Left forelimb (tissue), 1 donor: ENCODE data around the gene CRIM1.

Experiments used
- DNase-seq: peaks from one replicate; pipeline ENCODE4 v3.0.0-alpha.2; 2018; ENCODE audit warnings: low spot score

The CRIM1 gene

DNA sequence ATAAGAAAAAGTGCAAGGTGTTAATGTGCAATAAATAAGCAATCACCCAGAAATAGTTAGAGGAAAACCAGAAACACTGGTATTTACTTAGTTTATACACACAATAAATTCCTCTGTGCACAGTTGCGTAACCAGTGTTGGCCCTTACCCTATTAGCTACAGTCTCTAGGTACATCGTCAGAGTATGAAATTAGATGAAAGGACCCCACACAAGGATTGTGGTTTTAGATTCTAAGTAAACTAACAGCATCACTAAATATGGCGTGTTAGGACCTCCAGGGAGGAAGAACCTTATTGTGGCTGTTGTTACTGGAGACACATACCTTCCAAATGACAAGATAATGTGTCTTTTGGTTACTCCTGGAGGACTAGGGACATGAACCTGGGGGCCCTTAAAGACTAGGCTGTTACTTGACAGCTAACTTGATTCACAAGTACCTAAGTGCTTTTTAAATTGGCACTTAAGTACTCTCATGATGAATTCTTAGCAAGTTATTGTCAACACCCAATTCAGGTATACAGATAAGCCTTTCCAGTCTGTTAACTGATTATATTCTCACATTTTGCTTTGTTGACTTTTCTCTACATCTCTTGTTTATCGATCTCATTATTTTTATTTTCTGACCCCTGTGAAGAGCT is 127.1 kb downstream of the CRIM1 start:
- no peak for DNase-seq

GRCh38 chr2:36483290-36483689 is 127.7 kb downstream of the CRIM1 start:
- DNase-seq, result no peak

DNA sequence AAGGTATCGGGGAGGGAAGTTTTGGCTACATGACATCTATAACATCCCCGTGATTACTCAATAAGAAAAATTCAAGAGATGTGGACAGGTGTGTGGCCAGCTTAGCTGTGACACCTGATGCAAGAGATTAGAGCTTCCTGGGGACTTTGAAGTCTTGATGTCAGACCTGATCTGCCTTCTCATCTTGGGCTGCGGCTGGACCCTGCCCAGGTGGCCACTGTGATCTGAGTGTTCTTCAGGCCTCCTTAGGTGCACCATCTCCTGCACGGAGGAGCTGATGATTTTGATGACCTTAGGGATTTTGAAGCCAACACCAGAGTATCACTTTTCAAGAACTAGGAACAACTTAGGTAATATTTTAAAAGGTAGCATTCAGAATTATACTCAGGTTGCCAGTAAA is 128.9 kb downstream of the CRIM1 start:
- no peak for DNase-seq

DNA sequence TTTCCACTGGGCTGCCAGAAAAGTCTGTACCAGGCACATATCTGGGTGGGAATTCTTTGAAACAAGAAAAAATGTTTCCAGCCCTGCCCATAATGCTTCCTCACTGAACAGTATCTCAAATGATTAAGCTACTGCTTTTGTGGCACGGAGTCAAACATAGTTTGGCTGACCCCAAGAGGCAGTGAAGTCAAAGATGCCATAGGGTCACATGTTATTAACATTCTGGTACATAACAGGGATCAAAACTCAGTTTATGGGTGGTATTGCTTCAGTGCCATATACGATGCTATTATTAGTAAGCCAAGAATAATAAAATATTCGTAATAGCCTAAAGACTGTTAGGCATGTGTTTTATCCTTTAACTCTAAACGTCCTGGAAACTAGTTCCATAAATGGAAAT is 129.9 kb downstream of the CRIM1 start:
- no peak for DNase-seq

DNA sequence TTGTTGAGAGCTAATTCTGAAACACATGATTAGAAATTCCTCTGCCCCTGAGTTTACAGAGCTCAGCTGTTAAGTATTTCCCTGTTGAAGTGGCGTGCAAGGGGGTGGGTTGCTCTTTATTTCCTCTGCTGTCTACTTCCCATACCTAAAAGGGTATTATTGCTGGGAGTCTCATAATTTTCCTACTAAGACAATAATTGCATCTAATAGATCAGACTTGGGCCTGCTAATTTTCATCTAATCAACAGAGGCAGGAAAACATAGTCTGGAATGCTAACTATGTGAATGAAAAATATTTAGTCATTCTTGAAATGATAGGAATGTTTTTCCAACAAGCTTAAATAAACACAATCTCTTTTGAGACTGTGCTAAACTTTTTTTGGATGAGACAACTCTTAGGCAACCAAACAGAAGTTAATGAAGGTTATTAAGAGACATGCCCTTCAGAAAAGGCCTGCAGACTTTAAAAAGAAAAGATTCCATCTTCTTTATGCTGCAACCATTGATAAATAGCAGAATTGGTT is 131.0 kb downstream of the CRIM1 start:
- no peak for DNase-seq

- DNase-seq, result no peak
These were observed 132.4 kb downstream of the CRIM1 start for GRCh38 chr2:36487947-36488346.

- DNase-seq, result no peak
These were observed 133.7 kb downstream of the CRIM1 start for GRCh38 chr2:36489281-36489680.

DNA sequence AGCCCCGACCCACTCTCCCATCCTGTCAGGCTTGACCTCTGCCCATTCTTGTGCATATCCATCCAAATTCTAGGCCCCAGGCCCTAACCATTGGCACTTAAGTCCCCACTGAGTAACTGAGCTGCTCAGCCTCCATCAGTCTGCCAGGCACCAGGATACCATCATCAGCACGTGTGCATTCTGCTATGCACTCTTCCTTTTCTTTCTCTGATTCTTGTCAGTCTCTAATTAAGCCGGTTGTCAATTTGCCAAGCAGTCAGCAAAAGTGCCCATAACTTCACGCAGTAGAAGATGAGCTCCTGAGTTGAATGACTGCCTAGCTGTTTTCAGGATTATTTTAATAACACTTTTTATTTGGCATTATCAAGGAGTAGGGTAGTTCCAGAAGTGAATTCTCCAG is 135.2 kb downstream of the CRIM1 start:
- DNase-seq, result no peak

DNA sequence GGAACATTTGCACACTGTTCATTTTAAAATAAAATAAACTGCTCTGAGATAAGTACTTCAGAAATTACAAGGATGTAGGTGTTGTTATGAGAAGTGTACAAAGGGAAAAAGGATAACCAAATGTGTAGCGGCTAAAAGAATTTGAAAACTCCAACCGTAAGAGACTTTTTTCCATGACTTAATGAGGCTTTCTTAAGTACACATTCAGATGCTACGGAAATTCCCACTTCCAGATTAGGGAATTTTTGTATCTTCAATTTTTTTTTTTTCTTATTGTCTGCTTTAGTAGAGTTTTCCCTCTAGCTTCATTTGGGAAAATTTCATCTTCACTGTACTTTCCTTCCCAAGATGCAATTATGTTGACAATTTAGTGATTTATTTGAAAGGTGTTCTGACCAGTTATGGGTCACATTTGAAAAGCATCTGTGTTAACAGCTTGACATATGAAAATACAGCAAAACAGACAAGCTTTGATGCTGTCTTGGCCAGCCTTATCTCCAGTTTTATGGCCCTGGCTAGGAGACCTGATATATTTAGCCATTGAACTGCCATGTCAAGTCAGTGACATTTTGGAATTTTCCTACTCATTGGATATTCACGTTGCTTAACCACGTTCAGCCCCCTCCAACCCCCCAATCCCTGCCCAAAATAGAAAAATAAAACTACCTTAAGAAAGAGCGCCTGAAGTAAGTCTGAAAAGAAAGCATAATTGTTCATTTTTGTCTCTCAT is 136.8 kb downstream of the CRIM1 start:
- DNase-seq, result no peak

- no peak for DNase-seq
These were observed 137.7 kb downstream of the CRIM1 start for GRCh38 chr2:36493306-36493705.

DNA sequence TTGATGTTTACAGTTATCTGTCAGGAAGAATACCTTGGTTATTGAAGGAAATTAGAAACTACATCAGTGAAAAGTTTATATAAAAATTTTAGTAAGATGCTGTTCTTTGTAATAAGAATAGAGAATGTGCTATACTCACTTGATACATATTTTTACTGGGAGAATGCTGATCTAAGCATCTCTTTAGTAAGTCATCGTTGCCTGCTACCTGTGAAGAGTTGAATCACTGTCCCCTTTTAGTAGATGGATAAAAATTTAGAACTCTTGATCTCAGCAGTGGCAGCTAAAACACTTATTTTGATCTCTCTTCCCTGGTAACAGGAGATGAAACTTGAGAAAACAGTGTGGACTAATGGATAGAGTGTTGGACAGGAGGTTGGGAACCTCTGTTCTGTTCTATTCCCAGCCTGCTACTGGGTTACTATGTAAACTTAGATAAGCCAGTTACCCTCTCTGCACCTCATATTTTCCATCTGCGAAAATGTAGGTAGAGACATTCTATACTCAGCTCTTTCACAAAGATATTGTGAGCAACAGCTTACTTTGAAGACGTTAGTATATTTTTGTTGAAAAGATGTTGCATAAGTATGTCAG is 142.1 kb downstream of the CRIM1 start:
- no peak for DNase-seq

GRCh38 chr2:36499128-36499820 is 143.7 kb downstream of the CRIM1 start:
- DNase-seq, result no peak

- DNase-seq, result no peak
These were observed 144.5 kb downstream of the CRIM1 start for GRCh38 chr2:36500072-36500471.

DNA sequence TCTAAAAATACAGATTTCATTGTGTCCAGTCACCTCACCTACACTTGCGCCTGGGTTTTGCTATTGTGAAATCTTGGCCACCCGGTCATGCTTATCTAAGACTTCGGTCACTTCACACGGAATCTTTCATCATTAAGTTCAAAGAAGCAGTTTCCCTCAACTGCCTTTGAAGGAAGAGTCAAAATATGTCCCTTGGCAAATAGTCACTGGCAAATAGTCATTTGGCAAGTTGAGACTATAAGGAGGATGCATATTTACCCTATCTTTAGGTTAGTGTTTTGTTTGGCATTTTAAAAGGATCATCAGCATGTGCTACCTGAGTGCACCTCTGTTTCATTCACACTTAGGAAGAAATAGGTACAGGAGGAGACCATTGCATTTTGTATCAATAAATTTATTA is 146.5 kb downstream of the CRIM1 start:
- no peak for DNase-seq

DNA sequence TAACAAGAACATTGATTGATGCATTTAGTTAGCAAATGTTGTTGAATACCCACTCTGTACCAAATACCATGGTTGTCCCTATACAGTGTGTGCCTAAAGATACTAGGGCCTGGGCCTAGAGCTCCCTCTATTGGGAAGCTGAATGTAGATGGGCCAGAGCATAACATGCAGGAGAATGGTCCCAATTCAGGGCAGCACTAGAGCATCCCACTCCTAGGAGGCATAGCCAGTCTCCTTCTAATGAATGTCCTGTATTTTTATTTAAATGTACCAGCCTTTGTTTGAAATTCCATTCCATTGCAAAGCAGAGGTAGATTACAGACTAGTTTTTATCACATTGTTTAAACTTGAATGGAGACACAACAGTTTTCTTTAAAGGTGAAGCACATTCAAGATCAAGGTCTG is 151.8 kb downstream of the CRIM1 start:
- DNase-seq, result no peak

DNA sequence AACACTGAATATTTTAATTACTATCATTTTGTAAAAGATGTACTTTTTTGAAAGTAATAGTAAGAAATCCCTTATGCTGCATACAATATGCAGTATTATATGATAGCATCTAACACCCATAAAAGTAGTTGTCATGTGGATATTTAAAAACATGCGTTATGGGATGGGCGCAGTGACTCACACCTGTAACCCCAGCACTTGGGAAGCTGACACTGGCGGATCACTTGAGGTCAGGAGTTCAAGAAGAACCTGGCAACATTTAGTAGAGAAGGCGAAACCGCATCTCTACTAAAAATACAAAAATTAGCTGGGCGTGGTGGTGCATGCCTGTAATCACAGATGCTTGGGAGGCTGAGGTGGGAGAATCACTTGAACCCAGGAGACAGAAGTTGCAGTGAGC is 153.5 kb downstream of the CRIM1 start:
- DNase-seq, result no peak

- no peak for DNase-seq
These were observed 156.5 kb downstream of the CRIM1 start for GRCh38 chr2:36511858-36512603.

GRCh38 chr2:36512705-36513104 is 157.1 kb downstream of the CRIM1 start:
- DNase-seq, result no peak

GRCh38 chr2:36513661-36514060 is 158.1 kb downstream of the CRIM1 start:
- no peak for DNase-seq

DNA sequence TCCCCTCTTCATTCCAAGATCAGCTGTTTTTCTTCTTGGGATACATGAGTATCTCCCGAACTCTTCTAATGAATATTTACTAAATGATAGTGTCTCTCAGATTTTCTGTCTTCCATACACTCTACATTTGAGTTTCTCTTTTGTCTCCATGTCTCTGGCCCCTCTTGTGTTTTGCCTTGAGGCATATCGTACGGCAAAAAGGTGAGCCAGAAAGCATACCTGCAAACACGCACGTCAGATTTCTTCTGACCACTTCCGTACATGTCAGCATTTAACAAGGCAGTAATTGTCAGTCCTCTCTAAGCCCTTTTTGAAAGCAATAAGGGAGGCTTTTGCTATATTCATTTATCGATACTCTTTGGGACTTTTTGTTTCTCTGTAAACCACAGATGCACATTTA is 160.0 kb downstream of the CRIM1 start:
- no peak for DNase-seq

DNA sequence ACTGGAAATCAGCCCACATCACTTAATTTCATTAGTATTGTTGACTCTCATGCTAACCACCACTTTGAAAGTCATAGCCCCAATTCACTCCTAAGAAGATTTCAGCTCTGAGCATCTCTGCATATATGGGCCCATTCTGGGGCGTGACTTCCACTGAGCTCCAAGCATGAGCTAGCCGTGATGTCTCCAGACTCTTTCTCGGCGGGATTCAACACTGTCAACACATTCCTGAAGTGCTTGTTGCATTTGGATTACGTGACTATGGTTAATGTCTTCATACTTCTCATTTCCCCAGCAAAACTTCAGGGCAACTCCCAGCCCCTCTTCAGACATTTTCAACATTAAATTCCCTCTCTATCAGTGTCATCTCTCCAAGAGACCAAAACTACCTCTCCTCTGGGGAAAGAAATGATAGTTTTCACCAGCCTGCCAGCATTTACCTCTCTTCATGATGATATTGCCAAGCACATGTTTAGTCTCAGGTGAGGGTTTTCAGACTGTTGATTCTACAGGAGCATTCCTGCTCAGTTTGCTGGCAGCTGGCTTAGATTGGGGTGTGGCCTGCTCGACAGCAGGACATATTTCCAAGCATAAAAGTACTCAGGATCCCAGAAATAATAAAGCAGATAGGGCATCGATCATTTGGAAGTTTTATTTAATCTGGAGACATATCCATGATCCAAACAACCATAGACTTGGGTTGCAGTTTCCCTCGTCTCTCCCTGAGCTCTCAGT is 160.7 kb downstream of the CRIM1 start:
- no peak for DNase-seq
